Activated naive CD8-positive, alpha-beta T cell (primary cell): Measurements from ENCODE around the gene NFATC2.

Experiments used
- H3K27ac Mint-ChIP-seq: one replicate; pipeline ENCODE4 v1.8.0; 2021; ENCODE audit warnings: mixed read lengths
- H3K27me3 Mint-ChIP-seq: one replicate; pipeline ENCODE4 v1.8.0; 2021; ENCODE audit warnings: mixed read lengths
- H3K36me3 Mint-ChIP-seq: one replicate; pipeline ENCODE4 v1.8.0; 2021; ENCODE audit warnings: mixed read lengths
- H3K4me1 Mint-ChIP-seq: one replicate; pipeline ENCODE4 v1.8.0; 2021; ENCODE audit warnings: low read depth, mixed read lengths
- H3K4me3 Mint-ChIP-seq: one replicate; pipeline ENCODE4 v1.8.0; 2021; ENCODE audit warnings: mild to moderate bottlenecking, mixed read lengths
- H3K9me3 Mint-ChIP-seq: one replicate; pipeline ENCODE4 v1.8.0; 2021; ENCODE audit warnings: low read depth, mixed read lengths

NFATC2 gene

GRCh38 chr20:51403466-51404220 is 138.9 kb downstream of the NFATC2 start:
- Mint-ChIP-seq H3K27ac (peak overlapping the region; percentile 99), H3K27me3 (no peaks in the 10 kb centered on the region), H3K4me3 (no peak overlapping the region), H3K36me3 (peaks cover 15% of the 10 kb centered on the region), H3K4me1 (peaks cover 80% of the 10 kb centered on the region), H3K9me3 (no peaks in the 10 kb centered on the region)

DNA sequence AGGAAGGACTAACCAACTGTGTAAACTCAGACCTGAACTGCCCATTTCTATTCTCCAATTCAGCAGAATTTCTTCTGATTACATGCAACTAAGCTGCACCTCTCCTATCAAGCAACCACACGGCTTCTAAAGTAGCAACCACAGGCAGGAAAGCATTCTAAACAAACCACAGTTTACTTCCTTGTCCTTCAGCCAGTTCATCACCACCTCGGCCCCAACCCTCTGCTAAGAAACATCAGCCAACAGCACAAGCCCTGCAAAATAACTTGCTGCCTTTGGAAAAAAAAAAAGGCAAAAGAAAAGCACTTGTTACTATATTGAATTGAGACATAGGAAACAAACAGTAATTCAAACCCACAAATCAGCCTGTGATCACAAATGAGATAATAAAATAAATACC is 140.3 kb downstream of the NFATC2 start:
- no peaks in the 10 kb centered on the region for H3K9me3 Mint-ChIP-seq
- H3K4me3 Mint-ChIP-seq = peak overlapping the region; percentile 58
- H3K36me3 Mint-ChIP-seq = peaks cover 15% of the 10 kb centered on the region
- H3K27me3 Mint-ChIP-seq = no peaks in the 10 kb centered on the region
- peak overlapping the region; percentile 99 for H3K27ac Mint-ChIP-seq
- H3K4me1 Mint-ChIP-seq = peaks cover 82% of the 10 kb centered on the region

DNA sequence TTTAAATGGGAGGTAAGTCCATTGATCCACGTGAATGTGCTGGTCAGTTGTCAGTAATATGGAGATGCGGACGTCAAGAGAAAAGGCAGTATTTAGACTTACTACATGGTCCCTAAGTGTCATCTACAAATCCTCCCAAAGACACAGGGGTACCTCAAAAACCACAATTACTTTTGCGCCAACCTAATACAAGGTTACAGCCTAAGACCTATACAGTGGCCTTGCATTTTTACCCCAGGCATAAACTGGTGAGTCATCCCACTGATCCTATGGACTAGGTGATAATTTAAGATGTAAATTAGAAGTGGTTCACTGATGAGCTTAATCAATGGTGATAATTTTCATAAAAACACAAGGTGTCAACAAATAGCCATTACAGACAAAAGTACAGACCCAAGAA is 141.0 kb downstream of the NFATC2 start:
- Mint-ChIP-seq H3K4me1 (peaks cover 75% of the 10 kb centered on the region), H3K9me3 (no peaks in the 10 kb centered on the region), H3K36me3 (peaks cover 13% of the 10 kb centered on the region), H3K27ac (peak overlapping the region; percentile 99), H3K27me3 (no peaks in the 10 kb centered on the region), H3K4me3 (peak overlapping the region; percentile 73)

DNA sequence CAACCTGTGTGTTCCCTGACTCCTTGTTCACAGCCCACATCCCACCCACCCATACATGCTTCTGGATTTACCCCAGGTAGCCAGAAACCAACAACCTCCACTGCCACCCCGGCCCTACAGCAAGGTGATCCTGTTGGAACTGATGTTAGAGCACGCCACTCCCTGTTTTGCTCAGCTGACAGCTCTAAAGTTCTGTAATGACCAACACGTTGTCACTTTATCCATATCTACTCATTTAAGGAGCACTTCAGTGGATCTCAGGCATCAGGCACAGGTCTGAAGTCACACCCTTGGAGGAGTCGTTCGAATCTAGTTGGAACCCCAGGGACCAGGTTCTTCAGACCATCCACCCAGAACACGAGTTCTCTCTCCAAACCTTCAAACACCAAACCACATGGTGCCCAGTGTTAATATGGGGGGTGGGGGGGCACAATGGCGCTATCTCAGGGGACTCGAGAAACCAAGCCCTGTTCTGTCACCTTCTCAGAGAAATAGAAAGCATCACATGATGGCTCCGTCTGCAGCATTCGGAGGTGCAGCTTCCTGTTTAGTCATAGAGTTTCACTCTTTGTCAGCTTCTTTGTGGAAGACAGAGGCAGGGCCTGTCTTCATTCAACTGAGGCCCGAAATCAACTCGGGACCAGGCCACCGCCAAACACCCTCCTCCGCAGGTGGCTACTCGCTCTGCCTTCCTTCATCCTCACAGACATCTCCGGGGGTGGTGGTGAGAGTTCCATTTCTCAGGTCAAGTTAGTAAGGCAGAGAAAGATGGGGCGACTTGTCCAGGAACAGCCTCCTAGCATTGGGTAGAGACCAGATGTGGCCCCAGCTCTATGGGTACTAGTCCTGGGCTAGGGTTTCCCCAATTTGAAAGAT is 142.2 kb downstream of the NFATC2 start:
- peaks cover 68% of the 10 kb centered on the region for H3K4me1 Mint-ChIP-seq
- no peaks in the 10 kb centered on the region for H3K27me3 Mint-ChIP-seq
- H3K9me3 Mint-ChIP-seq = no peaks in the 10 kb centered on the region
- H3K4me3 Mint-ChIP-seq = peak overlapping the region; percentile 73
- peak overlapping the region; percentile 99 for H3K27ac Mint-ChIP-seq
- peaks cover 13% of the 10 kb centered on the region for H3K36me3 Mint-ChIP-seq

GRCh38 chr20:51399006-51399890 is 143.3 kb downstream of the NFATC2 start:
- Mint-ChIP-seq H3K27ac (peak overlapping the region; percentile 99), H3K4me3 (peak overlapping the region; percentile 53), H3K27me3 (no peaks in the 10 kb centered on the region), H3K4me1 (peaks cover 59% of the 10 kb centered on the region), H3K36me3 (peaks cover 9% of the 10 kb centered on the region), H3K9me3 (no peaks in the 10 kb centered on the region)

- H3K4me3 Mint-ChIP-seq = peak overlapping the region; percentile 53
- H3K4me1 Mint-ChIP-seq = peaks cover 52% of the 10 kb centered on the region
- H3K27ac Mint-ChIP-seq = peak overlapping the region; percentile 99
- no peaks in the 10 kb centered on the region for H3K9me3 Mint-ChIP-seq
- peaks cover 9% of the 10 kb centered on the region for H3K36me3 Mint-ChIP-seq
- no peaks in the 10 kb centered on the region for H3K27me3 Mint-ChIP-seq
Observed at GRCh38 chr20:51398552-51398951, 144.0 kb downstream of the NFATC2 start.

GRCh38 chr20:51398083-51398482 is 144.4 kb downstream of the NFATC2 start:
- Mint-ChIP-seq H3K4me3 (no peak overlapping the region), H3K36me3 (peaks cover 9% of the 10 kb centered on the region), H3K27me3 (no peaks in the 10 kb centered on the region), H3K27ac (no peak overlapping the region), H3K9me3 (no peaks in the 10 kb centered on the region), H3K4me1 (peaks cover 47% of the 10 kb centered on the region)

GRCh38 chr20:51397137-51397536 is 145.4 kb downstream of the NFATC2 start:
- Mint-ChIP-seq H3K9me3 (no peaks in the 10 kb centered on the region), H3K4me3 (no peak overlapping the region), H3K27ac (no peak overlapping the region), H3K36me3 (peaks cover 9% of the 10 kb centered on the region), H3K27me3 (no peaks in the 10 kb centered on the region), H3K4me1 (peaks cover 38% of the 10 kb centered on the region)

DNA sequence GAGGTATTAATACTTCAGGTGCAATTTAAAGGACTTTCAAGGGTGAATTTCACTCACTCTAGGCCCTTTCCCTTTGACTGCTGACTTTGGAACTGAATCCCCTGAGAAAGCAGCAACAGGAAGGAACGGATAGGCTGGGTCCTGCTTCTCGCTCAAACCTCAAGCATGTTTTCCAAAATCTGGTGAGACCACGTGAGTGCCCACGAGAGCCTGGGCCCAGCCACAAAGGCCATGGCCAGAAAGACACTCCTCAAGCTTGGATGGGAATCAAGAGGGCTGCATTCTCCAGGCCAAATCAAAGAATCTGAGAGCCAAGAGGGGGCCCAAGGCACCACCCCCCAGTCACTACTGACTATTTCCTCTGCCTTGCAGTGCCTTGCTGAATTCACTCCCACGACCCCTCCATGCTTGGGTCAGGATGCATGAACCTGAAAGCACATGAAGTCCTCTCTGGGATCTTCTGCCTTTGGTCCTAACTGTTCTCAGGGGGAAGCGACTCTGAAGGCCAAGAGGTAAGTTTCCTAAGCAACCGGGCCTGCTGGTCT is 146.1 kb downstream of the NFATC2 start:
- H3K9me3 Mint-ChIP-seq = no peaks in the 10 kb centered on the region
- no peak overlapping the region for H3K27ac Mint-ChIP-seq
- no peaks in the 10 kb centered on the region for H3K27me3 Mint-ChIP-seq
- peaks cover 31% of the 10 kb centered on the region for H3K4me1 Mint-ChIP-seq
- H3K4me3 Mint-ChIP-seq = no peak overlapping the region
- peaks cover 9% of the 10 kb centered on the region for H3K36me3 Mint-ChIP-seq

GRCh38 chr20:51394706-51395105 is 147.8 kb downstream of the NFATC2 start:
- peaks cover 15% of the 10 kb centered on the region for H3K4me1 Mint-ChIP-seq
- H3K27ac Mint-ChIP-seq = peak overlapping the region; percentile 46
- peaks cover 11% of the 10 kb centered on the region for H3K36me3 Mint-ChIP-seq
- H3K27me3 Mint-ChIP-seq = no peaks in the 10 kb centered on the region
- no peaks in the 10 kb centered on the region for H3K9me3 Mint-ChIP-seq
- H3K4me3 Mint-ChIP-seq = no peak overlapping the region

DNA sequence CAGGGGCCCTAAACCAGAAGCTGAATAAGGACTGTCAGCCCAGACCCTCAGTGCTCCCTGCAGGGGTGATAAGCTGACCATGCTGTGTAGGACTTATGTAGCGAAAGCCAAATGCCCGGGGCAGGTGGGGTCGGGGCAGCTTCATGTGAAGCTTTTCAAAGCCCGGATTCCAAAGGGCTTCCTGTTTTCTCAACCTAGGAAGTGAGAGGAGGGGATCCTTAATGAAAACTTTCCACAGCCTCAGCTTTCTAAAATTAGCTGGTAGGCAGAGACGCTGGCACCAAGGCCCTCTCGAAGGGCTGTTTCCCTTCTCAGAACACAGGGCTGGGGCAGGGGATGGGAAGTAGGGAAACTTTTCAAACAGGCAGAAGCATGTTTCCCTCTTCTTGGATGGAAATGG is 148.9 kb downstream of the NFATC2 start:
- no peak overlapping the region for H3K27ac Mint-ChIP-seq
- H3K27me3 Mint-ChIP-seq = no peaks in the 10 kb centered on the region

GRCh38 chr20:51392614-51393186 is 149.8 kb downstream of the NFATC2 start:
- Mint-ChIP-seq H3K4me3 (no peak overlapping the region), H3K27me3 (no peaks in the 10 kb centered on the region), H3K36me3 (peaks cover 12% of the 10 kb centered on the region), H3K4me1 (peaks cover 18% of the 10 kb centered on the region), H3K27ac (no peak overlapping the region), H3K9me3 (no peaks in the 10 kb centered on the region)

More for the DNA sequence above, 148.9 kb downstream of the NFATC2 start:
- H3K4me3 Mint-ChIP-seq = no peak overlapping the region
- H3K4me1 Mint-ChIP-seq = peaks cover 10% of the 10 kb centered on the region
- H3K36me3 Mint-ChIP-seq = peaks cover 9% of the 10 kb centered on the region
- no peaks in the 10 kb centered on the region for H3K9me3 Mint-ChIP-seq

DNA sequence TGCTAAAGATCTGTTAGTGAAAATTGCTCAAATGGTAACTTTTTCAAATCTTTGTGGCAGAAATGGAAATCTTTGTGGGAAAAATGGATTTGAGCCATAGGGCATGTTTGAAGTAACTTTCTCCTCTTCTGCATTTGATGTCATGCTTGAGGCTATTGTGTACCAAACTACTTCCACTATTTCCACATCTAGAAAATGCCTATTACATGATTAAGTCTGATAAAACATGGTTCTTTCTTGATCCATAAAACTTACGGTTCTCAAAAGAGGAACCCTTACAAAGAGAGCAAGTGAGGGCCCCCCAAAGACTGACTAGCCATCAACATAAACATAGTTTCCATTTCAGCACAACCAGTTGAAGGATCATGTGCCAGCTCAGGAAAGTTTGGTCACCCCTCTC is 150.6 kb downstream of the NFATC2 start:
- Mint-ChIP-seq H3K4me3 (no peak overlapping the region), H3K9me3 (no peaks in the 10 kb centered on the region), H3K4me1 (peaks cover 26% of the 10 kb centered on the region), H3K36me3 (peaks cover 12% of the 10 kb centered on the region), H3K27me3 (no peaks in the 10 kb centered on the region), H3K27ac (no peak overlapping the region)
